Pancreas (tissue), 10 donors: ENCODE data around the gene MED28. TPM values are rescaled to one million over a fixed set of nuclear protein-coding genes. Genes with fewer than 3 reads are reported as not detected.
"Not testable (repeated sequence)": the region's sequence is repeated elsewhere in the genome, so short reads cannot be mapped to it uniquely, and the experiment has no call there.

Source experiments
- ATAC-seq, 4 donors: fragments of 200-7000 bp; cut with Tn5 transposase; one replicate each; pipeline versions ENCODE4 v1.8.0 to v1.9.1; 2020; ENCODE audit warnings: mild to moderate bottlenecking in 4 of 4, moderate library complexity in 4 of 4
- DNase-seq, 6 donors: peaks; one replicate each; pipeline ENCODE4 v3.0.0-alpha.2; 2020
- FAIRE-seq: peaks from 2 replicates; lab custom pipeline; 2012; peaks lifted over from hg19 to GRCh38; lab: Jason Lieb, UNC
- H3K27ac ChIP-seq, 4 donors: fragments of 200-600 bp; sonication (generic); 1 replicate in 3 of 4; 2 replicates in 1 of 4; pipeline versions ENCODE4 v1.5.0 to v1.8.0; 2020
- H3K27me3 ChIP-seq, 4 donors: fragments of 200-600 bp; one replicate each; pipeline ENCODE4 v1.8.0; 2021
- H3K36me3 ChIP-seq, 3 donors: fragments of 200-600 bp; sonication (generic) in 1 of 3; one replicate each; pipeline versions ENCODE4 v1.5.0 to v1.8.0; 2020 to 2021
- H3K4me1 ChIP-seq, 3 donors: fragments of 200-600 bp; one replicate each; pipeline ENCODE4 v1.8.0; 2021
- H3K4me3 ChIP-seq, 4 donors: fragments of 200-600 bp; sonication (generic) in 2 of 4; one replicate each; pipeline versions ENCODE4 v1.5.0 to v1.8.0; 2020 to 2021
- H3K9me3 ChIP-seq, 4 donors: fragments of 200-600 bp; one replicate each; pipeline ENCODE4 v1.8.0; 2021
- WGBS, 2 donors: extraction: QIAGEN DNeasy Blood & Tissue Kit; methylation state at CpG; one replicate each; pipeline ENCODE4 v1.1.7; 2013; 5-methylcytosine and 5-hydroxymethylcytosine counted together
- intact Hi-C, 3 donors: fragments of 100-400 bp; cut with DNase I; formaldehyde crosslinking; loops; one replicate each; pipeline versions ENCODE4 v1.11.1 to v1.14.2; 2022
- polyA plus RNA-seq, 2 donors: library from polyadenylated mRNA; stranded (reverse); fragments of 200-250 nt; gene quantifications; one replicate each; pipeline ENCODE4 v1.2.3, GENCODE V29; 2013
- total RNA-seq, 6 donors: library from RNA; stranded (reverse); fragmentation: NEBNext Ultra II Directional in 4 of 6; extraction: Animal tissue kit (Norgen Biotek cat#: 25700) in 4 of 6; gene quantifications; one replicate each; pipeline versions ENCODE4 v1.2.1 to v1.2.4, GENCODE V29; 2021 to 2023
- TF ChIP-seq, protein P1 (sequence below), 4 donors: fragments of 200-600 bp; sonication (generic) in 3 of 4; IDR thresholded peaks; one replicate each; pipeline versions ENCODE4 v1.5.0 to v1.8.0; 2021; ENCODE audit warnings: antibody characterized with exemption in 4 of 4
- donor health status: healthy with polysubstance abuse.
- donor health status: DM: no; HTN: no; CAD: no; lungs with moderate emphysema.
- donor health status: DM: no; HTN: no; CAD: no.
- donor health status: control.
- donor health status: control.
- donor health status: Bipolar disorder and iron deficiency.
- donor health status: DM: yes; HTN: yes; CAD: no.
- donor health status: DM: no; HTN: no; CAD: no.
- donor health status: DM: no; HTN: no; CAD: no.
- donor health status: DM: yes; HTN: yes; CAD: no.

Gene MED28, protein sequence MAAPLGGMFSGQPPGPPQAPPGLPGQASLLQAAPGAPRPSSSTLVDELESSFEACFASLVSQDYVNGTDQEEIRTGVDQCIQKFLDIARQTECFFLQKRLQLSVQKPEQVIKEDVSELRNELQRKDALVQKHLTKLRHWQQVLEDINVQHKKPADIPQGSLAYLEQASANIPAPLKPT
- 10 to 100 TPM; 12.0 to 28.5 (median 15.0) TPM for total RNA-seq
- 1 to 10 TPM; 5.1 to 8.2 TPM for polyA plus RNA-seq

- intact Hi-C loops: no loop called here
These were observed at the start of gene MED28 for GRCh38 chr4:17614416-17615299. MED28 (plus strand) TSS chr4:17614641; CDS start chr4:17614655, 14 bp downstream.

GRCh38 chr4:17565846-17566245 is 48.6 kb upstream of the MED28 start:
- Histone ChIP-seq H3K9me3 (no peaks in the 10 kb centered on the region), H3K27ac (no peak overlapping the region), H3K4me3 (no peak overlapping the region), H3K4me1 (no peaks in the 10 kb centered on the region), H3K27me3 (no peaks in the 10 kb centered on the region), H3K36me3 (no peaks in the 10 kb centered on the region)
- TF ChIP-seq, protein P1, sequence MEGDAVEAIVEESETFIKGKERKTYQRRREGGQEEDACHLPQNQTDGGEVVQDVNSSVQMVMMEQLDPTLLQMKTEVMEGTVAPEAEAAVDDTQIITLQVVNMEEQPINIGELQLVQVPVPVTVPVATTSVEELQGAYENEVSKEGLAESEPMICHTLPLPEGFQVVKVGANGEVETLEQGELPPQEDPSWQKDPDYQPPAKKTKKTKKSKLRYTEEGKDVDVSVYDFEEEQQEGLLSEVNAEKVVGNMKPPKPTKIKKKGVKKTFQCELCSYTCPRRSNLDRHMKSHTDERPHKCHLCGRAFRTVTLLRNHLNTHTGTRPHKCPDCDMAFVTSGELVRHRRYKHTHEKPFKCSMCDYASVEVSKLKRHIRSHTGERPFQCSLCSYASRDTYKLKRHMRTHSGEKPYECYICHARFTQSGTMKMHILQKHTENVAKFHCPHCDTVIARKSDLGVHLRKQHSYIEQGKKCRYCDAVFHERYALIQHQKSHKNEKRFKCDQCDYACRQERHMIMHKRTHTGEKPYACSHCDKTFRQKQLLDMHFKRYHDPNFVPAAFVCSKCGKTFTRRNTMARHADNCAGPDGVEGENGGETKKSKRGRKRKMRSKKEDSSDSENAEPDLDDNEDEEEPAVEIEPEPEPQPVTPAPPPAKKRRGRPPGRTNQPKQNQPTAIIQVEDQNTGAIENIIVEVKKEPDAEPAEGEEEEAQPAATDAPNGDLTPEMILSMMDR (IDR thresholded peaks at IDR 0.05): no peak
- WGBS, 2 donors: 76 to 94% methylated on average over 3 of the region's 3 CpGs
- intact Hi-C loops: no loop called here
- DNase-seq (no peak), FAIRE-seq (no peak), ATAC-seq (no peak)

More at GRCh38 chr4:17614416-17615299, at the start of gene MED28:
- peak; percentile 92 to 99 (median 95) for DNase-seq
- H3K27me3 ChIP-seq: no peaks in the 10 kb centered on the region
- H3K27ac ChIP-seq: peak within 1 kb of the TSS; percentile 47 to 86 (median 72)
- TF ChIP-seq, protein P1 (IDR thresholded peaks at IDR 0.05): no peak
- no peaks in the 10 kb centered on the region for H3K36me3 ChIP-seq
- FAIRE-seq: peak; percentile 9
- peaks cover 8 to 13% (median 10%) of the 10 kb centered on the region in 3 donors for H3K4me1 ChIP-seq
- H3K4me3 ChIP-seq: peak within 1 kb of the TSS; percentile 53 to 83 (median 72)
- no peaks in the 10 kb centered on the region for H3K9me3 ChIP-seq
- 0 to 1% methylated on average over 46 of the region's 46 CpGs for WGBS, 2 donors
- ATAC-seq: peak; percentile 97 to 99 (median 99)

- no peak overlapping the region for H3K4me3 ChIP-seq
- 59 to 73% methylated on average over 2 of the region's 2 CpGs for WGBS, 2 donors
- H3K27me3 ChIP-seq: no peaks in the 10 kb centered on the region
- no peaks in the 10 kb centered on the region for H3K9me3 ChIP-seq
- intact Hi-C loops: no loop called here
- no peak for DNase-seq
- H3K27ac ChIP-seq: no peak overlapping the region
- TF ChIP-seq, protein P1 (IDR thresholded peaks at IDR 0.05): no peak
- no peaks in the 10 kb centered on the region for H3K36me3 ChIP-seq
- no peak for FAIRE-seq
- ATAC-seq: no peak
- H3K4me1 ChIP-seq: no peaks in the 10 kb centered on the region
These were observed 47.2 kb upstream of the MED28 start for GRCh38 chr4:17567271-17567670.

- Histone ChIP-seq H3K27me3 (no peaks in the 10 kb centered on the region), H3K27ac (no peak overlapping the region), H3K4me3 (no peak overlapping the region), H3K4me1 (peaks cover 0 to 8% (median 5%) of the 10 kb centered on the region in 3 donors), H3K36me3 (no peaks in the 10 kb centered on the region), H3K9me3 (no peaks in the 10 kb centered on the region)
- 90% methylated on average over 4 of the region's 4 CpGs for WGBS, 2 donors
- intact Hi-C loops: no loop called here
- no peak for FAIRE-seq
- TF ChIP-seq, protein P1 (IDR thresholded peaks at IDR 0.05): no peak
- ATAC-seq: no peak
- DNase-seq: no peak
These were observed 40.2 kb upstream of the MED28 start for GRCh38 chr4:17574206-17574605.

- H3K27me3 ChIP-seq, ATAC-seq, H3K27ac ChIP-seq, DNase-seq, H3K9me3 ChIP-seq, H3K4me1 ChIP-seq, intact Hi-C loops, FAIRE-seq, H3K4me3 ChIP-seq, H3K36me3 ChIP-seq: not testable (repeated sequence)
- 87 to 94% methylated on average over 12 of the region's 12 CpGs for WGBS, 2 donors
These were observed 39.3 kb upstream of the MED28 start for GRCh38 chr4:17575177-17575576.
